HG03439 (cell line): Measurements from ENCODE around the gene SLCO2A1.

Source experiments
- ATAC-seq: cut with Tn5 transposase; IDR thresholded peaks from one replicate; pipeline ENCODE4 v1.9.1; 2021; ENCODE audit warnings: mild to moderate bottlenecking, moderate library complexity; ENCODE audit not compliant: unreplicated experiment

Gene SLCO2A1

GRCh38 chr3:134002306-134002705 is 27.4 kb downstream of the SLCO2A1 start:
- ATAC-seq = no peak

GRCh38 chr3:134001251-134001650 is 28.5 kb downstream of the SLCO2A1 start:
- ATAC-seq = no peak

- no peak for ATAC-seq
Observed at GRCh38 chr3:133999891-134000685, 29.6 kb downstream of the SLCO2A1 start.

- ATAC-seq = no peak
Observed at GRCh38 chr3:133998691-133999241, 31.0 kb downstream of the SLCO2A1 start.

- ATAC-seq = no peak
Observed at GRCh38 chr3:133997871-133998635, 31.7 kb downstream of the SLCO2A1 start.

- no peak for ATAC-seq
Observed at GRCh38 chr3:133996996-133997395, 32.7 kb downstream of the SLCO2A1 start.

- no peak for ATAC-seq
Observed at GRCh38 chr3:133996251-133996661, 33.5 kb downstream of the SLCO2A1 start.

- no peak for ATAC-seq
Observed at GRCh38 chr3:133995264-133995663, 34.5 kb downstream of the SLCO2A1 start.

GRCh38 chr3:133994166-133994890 is 35.4 kb downstream of the SLCO2A1 start:
- ATAC-seq = no peak

- no peak for ATAC-seq
Observed at GRCh38 chr3:133992951-133993620, 36.6 kb downstream of the SLCO2A1 start.

GRCh38 chr3:133992381-133992780 is 37.3 kb downstream of the SLCO2A1 start:
- no peak for ATAC-seq

GRCh38 chr3:133991637-133992036 is 38.1 kb downstream of the SLCO2A1 start:
- ATAC-seq = no peak

GRCh38 chr3:133991209-133991608 is 38.5 kb downstream of the SLCO2A1 start:
- no peak for ATAC-seq

- ATAC-seq = no peak
Observed at GRCh38 chr3:133989936-133990702, 39.6 kb downstream of the SLCO2A1 start.

- ATAC-seq = no peak
Observed at GRCh38 chr3:133988631-133989161, 41.0 kb downstream of the SLCO2A1 start.

GRCh38 chr3:133987948-133988484 is 41.7 kb downstream of the SLCO2A1 start:
- ATAC-seq = no peak

- ATAC-seq = no peak
Observed at GRCh38 chr3:133987136-133987535, 42.6 kb downstream of the SLCO2A1 start.

- ATAC-seq = no peak
Observed at GRCh38 chr3:133986311-133986710, 43.4 kb downstream of the SLCO2A1 start.

GRCh38 chr3:133984975-133985374 is 44.8 kb downstream of the SLCO2A1 start:
- ATAC-seq = no peak
